Ammon's horn (tissue), 1 donor: ENCODE measurements around the gene HRAS.

Experiments used
- DNase-seq: peaks from one replicate; pipeline ENCODE4 v3.0.0-alpha.2; 2016; ENCODE audit warnings: low spot score

The HRAS gene

DNA sequence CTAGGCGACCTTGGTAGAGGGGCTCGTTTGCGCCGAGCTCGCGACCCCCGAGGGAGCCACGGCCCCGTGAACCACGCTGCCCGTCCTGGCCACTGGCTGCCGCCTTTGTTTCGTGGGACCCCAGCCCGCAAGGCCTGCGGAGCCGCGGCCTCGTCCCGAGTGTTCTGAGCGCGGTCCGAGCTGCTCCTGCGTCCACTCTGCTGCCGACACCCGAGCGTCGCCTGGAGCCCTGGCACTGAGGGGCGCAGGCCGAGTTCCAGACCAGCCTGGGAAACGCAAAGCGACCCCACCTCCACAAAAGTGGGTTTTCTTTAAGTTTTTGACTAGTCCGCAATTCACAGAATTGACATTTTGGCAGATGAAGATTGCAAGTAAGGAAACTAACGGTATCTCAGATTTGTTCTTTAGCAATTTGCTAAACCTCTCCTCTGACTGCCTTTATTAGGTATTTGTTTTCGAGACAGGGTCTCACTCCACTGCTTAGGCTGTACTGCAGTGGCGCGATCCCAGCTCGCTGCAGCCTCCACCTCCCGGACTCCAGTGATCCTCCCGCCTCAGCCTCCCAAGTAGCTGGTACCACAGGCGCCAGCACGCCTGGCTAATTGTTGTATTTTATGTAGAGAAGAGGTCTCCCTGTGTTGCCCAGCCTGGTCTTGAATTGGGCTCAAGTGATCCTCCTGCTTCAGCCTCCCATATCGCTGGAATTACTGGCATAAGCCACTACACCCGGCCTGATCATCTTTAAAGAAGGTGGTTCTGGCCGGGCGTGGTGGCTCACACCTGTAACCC is 27.5 kb downstream of the HRAS start:
- DNase-seq, result no peak

DNA sequence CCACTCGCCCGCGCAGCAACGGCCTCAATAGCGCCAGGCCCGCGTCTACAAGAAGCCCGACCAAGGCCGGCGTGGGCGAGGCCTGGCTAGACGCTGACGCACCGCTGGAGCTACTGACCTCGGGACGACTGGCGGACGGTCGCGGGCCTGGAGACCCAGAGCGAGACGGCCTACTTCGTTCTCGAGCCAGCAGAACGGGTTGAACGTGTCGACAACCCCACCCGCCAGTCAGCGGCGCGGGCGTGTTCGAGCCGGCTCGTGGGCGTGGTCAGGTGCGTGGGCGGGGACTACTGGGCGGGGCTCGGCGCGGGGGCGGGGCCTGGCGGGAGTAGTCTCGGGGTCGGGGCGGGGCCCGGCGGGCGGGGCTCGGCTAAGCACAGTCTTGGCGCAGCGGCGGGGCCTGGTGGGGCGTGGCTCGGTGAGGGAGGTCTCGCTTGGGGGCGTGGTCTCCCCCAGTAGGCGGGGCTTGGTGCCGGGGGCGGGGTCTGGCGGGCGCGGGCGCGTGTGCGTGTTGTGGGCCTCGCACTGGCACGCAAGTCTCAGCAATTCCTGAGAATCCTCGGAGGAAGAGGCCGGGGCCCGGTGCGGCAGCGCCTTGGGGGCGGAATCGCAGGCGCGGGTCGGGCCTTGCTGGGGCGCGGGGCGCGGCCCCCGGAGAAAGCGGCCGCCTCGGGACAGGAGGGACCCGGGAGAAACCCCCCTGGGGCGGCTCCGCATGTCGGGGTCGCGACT is 28.2 kb downstream of the HRAS start, which contains the start of gene RNH1:
RNH1 (minus strand) TSS at position 248 of the 732 bp plus-strand sequence. CDS start 5,080 bp downstream, outside the sequence.
- DNase-seq, result peak; percentile 97

- DNase-seq, result peak; percentile 98
Observed at GRCh38 chr11:506238-506994, 29.0 kb downstream of the HRAS start.

- no peak for DNase-seq
Observed at GRCh38 chr11:504994-505344, 30.4 kb downstream of the HRAS start.

GRCh38 chr11:504053-504993 is 31.1 kb downstream of the HRAS start:
- peak; percentile 8 for DNase-seq

DNA sequence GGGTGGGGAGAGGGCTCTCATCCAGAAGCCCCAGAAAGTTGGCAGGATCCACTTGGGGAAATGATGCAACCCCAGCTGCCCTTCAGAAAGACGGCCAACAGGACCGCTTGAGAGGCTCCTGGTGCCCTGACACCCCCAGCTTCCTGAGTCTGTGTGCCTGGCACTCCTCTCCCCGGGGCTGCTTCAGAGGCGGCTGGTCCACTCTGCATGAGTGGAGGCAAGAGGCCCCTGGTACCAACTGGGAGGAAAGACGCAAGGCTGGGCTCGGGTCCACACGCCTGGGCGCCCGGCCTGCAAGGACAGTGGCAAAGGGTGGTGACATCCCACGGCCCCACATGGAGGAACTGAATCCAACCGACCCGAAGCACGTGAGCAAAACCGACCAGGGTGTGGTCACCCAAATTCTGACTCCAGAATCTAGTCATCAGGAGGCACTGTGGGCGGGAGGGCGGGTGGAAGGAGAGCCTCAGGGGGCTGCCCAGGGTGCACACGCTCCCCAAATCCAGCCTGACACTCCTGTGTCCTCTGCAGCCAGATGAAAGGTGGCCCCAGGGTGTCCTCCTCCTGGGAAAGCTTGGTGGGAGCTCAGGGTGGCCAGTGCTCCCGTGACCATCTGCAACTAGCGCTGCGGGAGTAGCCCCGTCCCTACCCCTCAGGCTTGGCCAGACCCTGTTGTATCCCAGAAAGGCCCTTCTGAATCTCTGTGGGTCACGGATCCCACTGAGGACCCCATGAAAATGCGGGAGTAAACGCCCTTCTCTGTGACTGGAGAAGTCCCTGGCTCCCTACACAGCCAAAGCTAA is 32.0 kb downstream of the HRAS start:
- DNase-seq, result peak; percentile 91

DNA sequence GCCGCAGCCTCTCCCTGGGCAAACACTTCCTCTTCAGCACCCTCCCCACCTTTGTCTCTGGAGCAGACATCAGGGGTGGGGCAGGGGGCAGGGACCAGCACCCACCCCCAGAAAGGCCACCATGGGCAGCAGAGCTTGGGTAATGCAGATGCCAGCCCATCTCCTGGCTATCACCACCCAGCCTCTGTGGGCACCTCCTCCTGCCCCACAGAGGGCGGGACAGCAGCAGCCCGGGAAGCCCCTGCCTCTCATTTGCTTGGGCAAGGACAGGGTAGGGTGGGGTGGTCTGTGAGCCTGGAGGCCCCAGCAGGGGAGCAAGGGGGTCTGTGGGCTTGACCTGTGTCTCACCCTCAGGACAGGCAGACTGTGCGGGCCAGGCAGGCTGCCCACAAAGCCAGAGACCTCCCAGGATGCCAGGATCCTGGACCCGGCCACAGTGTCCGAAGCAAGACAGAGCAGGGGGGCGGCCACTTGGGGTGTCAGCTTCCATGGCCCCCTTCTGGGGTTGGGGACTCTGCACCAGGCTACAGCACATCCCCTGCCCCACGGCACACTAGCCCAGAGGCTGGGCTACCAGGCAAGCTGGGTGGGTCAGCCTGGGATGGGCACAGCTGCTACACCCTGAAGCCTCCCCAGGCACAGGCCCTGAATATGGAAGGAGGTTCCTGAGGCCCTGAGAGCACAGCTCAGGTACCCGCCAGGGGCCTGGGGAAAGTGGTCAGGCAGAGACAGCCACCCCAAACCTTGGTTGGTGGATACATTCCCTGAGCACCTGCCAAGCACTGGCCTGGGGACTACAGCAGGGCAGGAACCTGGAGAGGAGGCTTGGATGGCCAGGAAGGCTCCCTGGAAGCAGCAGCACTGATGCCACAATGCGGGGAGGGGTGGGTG is 32.8 kb downstream of the HRAS start:
- DNase-seq, result peak; percentile 7

- peak; percentile 3 for DNase-seq
Observed at GRCh38 chr11:501683-502287, 33.6 kb downstream of the HRAS start.

DNA sequence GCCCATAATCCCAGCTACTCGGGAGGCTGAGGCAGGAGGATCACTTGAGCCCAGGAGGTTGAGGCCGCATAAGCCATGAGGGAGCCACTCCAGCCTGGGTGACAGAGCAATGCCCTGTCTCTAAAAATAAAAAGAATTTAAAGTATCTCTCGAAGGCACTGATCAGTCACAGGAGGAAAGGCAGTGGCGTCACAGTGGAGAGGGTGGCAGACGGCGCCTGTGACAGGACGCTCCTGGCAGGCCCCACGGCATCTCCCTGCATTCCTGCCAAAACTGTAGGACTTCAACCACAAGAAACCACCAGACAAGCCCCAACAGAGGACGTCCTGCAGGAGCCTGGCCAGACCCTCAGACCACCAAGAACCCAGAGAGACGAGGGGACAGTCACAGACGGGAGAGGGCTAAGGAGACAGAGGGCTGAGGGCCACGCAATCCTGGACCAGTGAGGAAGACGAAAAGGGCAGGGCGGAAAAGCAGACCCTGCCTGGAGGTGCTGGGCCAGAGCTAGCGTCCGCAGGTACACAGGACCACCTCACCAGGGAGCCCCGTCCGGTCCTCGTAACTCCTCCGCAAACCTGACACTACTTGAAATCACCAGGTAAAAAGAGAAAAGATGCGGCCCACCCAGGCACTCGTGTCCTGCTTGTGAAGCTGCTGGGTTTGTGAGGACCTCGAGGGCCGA is 34.2 kb downstream of the HRAS start:
- DNase-seq, result peak; percentile 1

- DNase-seq, result peak; percentile 1
Observed at GRCh38 chr11:499201-500076, 35.9 kb downstream of the HRAS start.

- peak; percentile 2 for DNase-seq
Observed at GRCh38 chr11:498297-499181, 36.8 kb downstream of the HRAS start.

GRCh38 chr11:497565-498296 is 37.6 kb downstream of the HRAS start:
- DNase-seq, result peak; percentile 4

DNA sequence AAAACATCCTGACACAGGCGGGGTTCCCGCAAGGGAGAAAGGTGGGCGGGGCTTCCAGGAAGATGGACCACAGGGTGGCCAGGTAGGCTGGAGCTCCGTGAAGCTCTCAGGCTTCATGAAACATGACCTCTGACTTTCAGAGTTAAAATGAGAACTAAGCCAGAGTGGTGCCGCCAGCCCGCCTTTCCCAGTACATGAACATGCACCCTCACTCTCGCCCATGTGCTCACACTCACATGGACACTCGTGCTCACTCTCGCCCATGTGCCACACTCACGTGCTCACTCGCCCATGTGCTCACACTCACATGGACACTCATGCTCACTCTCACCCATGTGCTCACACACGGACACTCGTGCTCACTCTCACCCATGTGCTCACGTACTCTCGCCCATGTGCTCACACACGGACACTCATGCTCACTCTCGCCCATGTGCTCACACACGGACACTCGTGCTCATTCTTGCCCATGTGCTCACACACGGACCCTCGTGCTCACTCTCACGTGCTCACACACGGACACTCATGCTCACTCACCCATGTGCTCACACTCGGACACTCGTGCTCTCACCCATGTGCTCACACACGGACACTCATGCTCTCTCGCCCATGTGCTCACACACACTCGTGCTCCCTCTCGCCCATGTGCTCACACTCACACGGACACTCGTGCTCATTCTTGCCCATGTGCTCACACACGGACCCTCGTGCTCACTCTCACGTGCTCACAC is 38.4 kb downstream of the HRAS start:
- DNase-seq, result no peak

DNA sequence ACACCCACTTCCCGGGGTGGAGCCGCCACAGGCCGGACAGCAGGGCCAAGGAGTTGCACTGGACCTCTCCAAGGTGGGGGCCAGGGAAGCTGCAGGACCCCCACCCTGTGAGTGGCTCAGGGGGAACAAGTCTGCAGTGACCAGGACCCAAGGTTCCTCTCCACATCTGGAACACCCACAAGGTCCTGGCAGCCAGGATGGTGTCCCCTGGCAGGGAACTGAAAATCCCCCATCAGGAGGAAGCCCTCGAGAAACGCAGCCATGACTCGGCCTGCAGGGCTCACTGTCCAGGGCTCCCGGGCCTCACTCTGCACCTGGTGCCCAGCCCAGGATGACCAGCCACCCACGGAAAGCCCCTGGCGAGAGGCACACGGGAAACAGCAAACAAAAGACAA is 39.8 kb downstream of the HRAS start:
- DNase-seq, result no peak
